Mesothelial cell of epicardium (in vitro differentiated cells): ENCODE measurements around the gene ACVR1. TPM values are rescaled to one million over a fixed set of nuclear protein-coding genes. Genes with fewer than 3 reads are reported as not detected.

Experiments
- DNase-seq, 2 experiments: peaks; one replicate each; pipeline ENCODE4 v3.0.0; 2021; ENCODE audit warnings: low spot score in 2 of 2; ENCODE audit not compliant: unreplicated experiment in 2 of 2
- H3K27ac Mint-ChIP-seq: 2 replicates; pipeline ENCODE4 v1.8.0; 2021; ENCODE audit warnings: mixed read lengths
- H3K27me3 Mint-ChIP-seq: 2 replicates; pipeline ENCODE4 v1.8.0; 2021; ENCODE audit warnings: low read depth, mixed read lengths
- H3K36me3 Mint-ChIP-seq: 2 replicates; pipeline ENCODE4 v1.8.0; 2021; ENCODE audit warnings: mixed read lengths
- H3K4me1 Mint-ChIP-seq: 2 replicates; pipeline ENCODE4 v1.8.0; 2021; ENCODE audit warnings: mixed read lengths
- H3K4me3 Mint-ChIP-seq: 2 replicates; pipeline ENCODE4 v1.8.0; 2021; ENCODE audit warnings: mild to moderate bottlenecking, moderate library complexity, mixed read lengths
- H3K9me3 Mint-ChIP-seq: 2 replicates; pipeline ENCODE4 v1.8.0; 2021; ENCODE audit warnings: mixed read lengths
- total RNA-seq: library from RNA; stranded (reverse); gene quantifications from 3 replicates; pipeline ENCODE4 v1.2.1, GENCODE V29; 2021
- TF ChIP-seq, protein P1 (sequence below): fragments of 200-600 bp; sonication (generic); IDR thresholded peaks from one replicate; pipeline ENCODE4 v1.5.0; 2021; ENCODE audit warnings: antibody characterized with exemption; ENCODE audit not compliant: unreplicated experiment

The ACVR1 gene
- total RNA-seq, 1 donor from 2014 or later: 27.5 TPM

GRCh38 chr2:157800838-157801495 is 75.2 kb downstream of the ACVR1 start:
- TF ChIP-seq, protein P1, sequence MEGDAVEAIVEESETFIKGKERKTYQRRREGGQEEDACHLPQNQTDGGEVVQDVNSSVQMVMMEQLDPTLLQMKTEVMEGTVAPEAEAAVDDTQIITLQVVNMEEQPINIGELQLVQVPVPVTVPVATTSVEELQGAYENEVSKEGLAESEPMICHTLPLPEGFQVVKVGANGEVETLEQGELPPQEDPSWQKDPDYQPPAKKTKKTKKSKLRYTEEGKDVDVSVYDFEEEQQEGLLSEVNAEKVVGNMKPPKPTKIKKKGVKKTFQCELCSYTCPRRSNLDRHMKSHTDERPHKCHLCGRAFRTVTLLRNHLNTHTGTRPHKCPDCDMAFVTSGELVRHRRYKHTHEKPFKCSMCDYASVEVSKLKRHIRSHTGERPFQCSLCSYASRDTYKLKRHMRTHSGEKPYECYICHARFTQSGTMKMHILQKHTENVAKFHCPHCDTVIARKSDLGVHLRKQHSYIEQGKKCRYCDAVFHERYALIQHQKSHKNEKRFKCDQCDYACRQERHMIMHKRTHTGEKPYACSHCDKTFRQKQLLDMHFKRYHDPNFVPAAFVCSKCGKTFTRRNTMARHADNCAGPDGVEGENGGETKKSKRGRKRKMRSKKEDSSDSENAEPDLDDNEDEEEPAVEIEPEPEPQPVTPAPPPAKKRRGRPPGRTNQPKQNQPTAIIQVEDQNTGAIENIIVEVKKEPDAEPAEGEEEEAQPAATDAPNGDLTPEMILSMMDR: no peak
- Mint-ChIP-seq H3K4me1 (peaks cover 4% of the 10 kb centered on the region), H3K9me3 (no peaks in the 10 kb centered on the region), H3K27me3 (no peaks in the 10 kb centered on the region), H3K27ac (no peak overlapping the region), H3K4me3 (no peak overlapping the region), H3K36me3 (peaks cover 15% of the 10 kb centered on the region)
- no peak for DNase-seq

- H3K9me3 Mint-ChIP-seq: no peaks in the 10 kb centered on the region
- no peak for DNase-seq
- TF ChIP-seq, protein P1: peak; percentile 42
- no peaks in the 10 kb centered on the region for H3K27me3 Mint-ChIP-seq
- H3K27ac Mint-ChIP-seq: no peak overlapping the region
- peaks cover 7% of the 10 kb centered on the region for H3K36me3 Mint-ChIP-seq
- no peak overlapping the region for H3K4me3 Mint-ChIP-seq
- H3K4me1 Mint-ChIP-seq: no peaks in the 10 kb centered on the region
Measured at GRCh38 chr2:157793053-157793612, 83.0 kb downstream of the ACVR1 start.

DNA sequence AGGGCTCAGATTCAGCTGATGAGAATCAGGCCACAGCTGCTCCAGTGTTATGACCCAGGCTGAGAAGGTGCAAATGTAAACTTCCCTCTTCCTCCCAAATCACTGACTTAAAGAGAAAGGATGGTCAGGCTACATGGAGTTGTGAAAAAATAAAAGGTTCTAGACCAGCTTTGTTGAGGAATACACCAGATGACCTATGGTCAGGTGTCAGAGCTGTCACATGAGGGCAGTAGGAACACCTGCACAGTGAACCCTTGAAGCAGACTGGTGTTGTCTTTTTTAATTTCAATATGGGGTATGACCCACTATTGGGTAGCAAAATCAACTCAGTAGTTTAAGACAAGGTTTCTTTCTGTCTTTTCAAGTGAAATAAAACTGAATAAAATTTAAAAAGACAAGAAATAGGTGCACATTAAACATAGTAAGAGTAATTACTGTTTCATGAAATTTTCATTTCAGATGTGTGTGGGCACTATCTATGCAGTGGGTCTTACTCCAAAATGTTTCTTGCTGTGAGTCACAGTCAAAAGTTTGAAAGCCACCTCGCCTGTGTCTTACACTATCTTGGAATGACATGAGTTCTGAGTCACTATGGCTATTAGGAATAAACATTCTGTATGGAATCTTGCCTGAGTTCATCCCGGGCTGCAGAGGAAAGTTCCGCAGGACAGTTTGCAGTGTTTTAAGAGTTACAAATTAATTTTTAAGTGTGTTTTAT is 83.6 kb downstream of the ACVR1 start:
- peaks cover under 1% of the 10 kb centered on the region for H3K36me3 Mint-ChIP-seq
- no peak for DNase-seq
- TF ChIP-seq, protein P1: no peak
- H3K9me3 Mint-ChIP-seq: no peaks in the 10 kb centered on the region
- H3K4me1 Mint-ChIP-seq: no peaks in the 10 kb centered on the region
- H3K4me3 Mint-ChIP-seq: no peak overlapping the region
- H3K27me3 Mint-ChIP-seq: no peaks in the 10 kb centered on the region
- H3K27ac Mint-ChIP-seq: no peak overlapping the region

DNA sequence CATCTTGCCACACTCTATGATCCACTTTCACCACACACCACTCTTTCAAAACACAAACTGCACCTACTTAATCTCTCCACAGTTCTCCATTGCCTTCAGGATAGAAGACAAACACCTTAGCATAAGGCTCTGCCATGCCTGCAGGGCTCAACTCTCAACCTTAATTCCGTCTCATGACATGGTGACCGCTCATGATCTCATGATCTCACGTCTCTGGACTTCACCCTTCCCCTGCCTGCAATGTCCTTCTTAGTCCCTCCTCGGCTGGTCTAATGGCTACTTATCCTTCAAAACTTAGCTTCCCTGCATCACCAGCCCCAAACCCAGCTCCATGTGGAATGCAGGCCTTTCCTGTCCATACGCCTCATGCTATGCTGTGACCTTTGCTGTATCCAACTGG is 85.3 kb downstream of the ACVR1 start:
- H3K27ac Mint-ChIP-seq: no peak overlapping the region
- no peak overlapping the region for H3K4me3 Mint-ChIP-seq
- DNase-seq: no peak
- H3K9me3 Mint-ChIP-seq: no peaks in the 10 kb centered on the region
- TF ChIP-seq, protein P1: no peak
- H3K27me3 Mint-ChIP-seq: no peaks in the 10 kb centered on the region
- no peaks in the 10 kb centered on the region for H3K36me3 Mint-ChIP-seq
- H3K4me1 Mint-ChIP-seq: peaks cover 4% of the 10 kb centered on the region

- TF ChIP-seq, protein P1: no peak
- Mint-ChIP-seq H3K36me3 (no peaks in the 10 kb centered on the region), H3K27me3 (no peaks in the 10 kb centered on the region), H3K4me1 (peaks cover 12% of the 10 kb centered on the region), H3K9me3 (no peaks in the 10 kb centered on the region), H3K27ac (no peak overlapping the region), H3K4me3 (no peak overlapping the region)
- no peak for DNase-seq
Measured at GRCh38 chr2:157789933-157790511, 86.1 kb downstream of the ACVR1 start.
